ENCODE results near the gene MS4A15.

GRCh38 chr11:60790726-60791125 lies 34.1 kb downstream of the MS4A15 start:
- TF ChIP-seq CTCF (IDR thresholded peaks at IDR 0.05) (no peak), POLR2A (IDR thresholded peaks at IDR 0.05) (no peak)
